ENCODE measurements around the gene DUSP3.

DNA sequence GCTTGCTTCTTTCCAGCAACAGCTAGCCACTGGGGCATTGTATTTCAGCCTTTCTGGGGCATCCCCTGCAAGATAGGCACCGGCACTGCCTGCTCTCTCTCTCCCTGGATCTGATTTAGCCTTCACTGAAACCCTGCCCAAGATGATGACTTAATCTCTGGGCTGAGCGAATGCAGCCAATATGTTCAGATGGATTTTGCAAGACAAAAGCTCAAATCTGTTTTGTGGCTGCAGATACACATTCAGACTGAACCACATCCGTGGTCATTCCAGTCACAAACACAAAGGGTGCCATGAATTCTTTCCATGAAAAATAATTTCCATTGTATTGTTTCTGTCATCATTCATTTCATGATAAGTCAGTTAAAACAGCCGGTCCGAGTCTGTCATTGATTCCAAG lies 44.4 kb downstream of the DUSP3 start:
- TF ChIP-seq POLR2A (IDR thresholded peaks at IDR 0.05), result no peak
- TF ChIP-seq, protein P1, sequence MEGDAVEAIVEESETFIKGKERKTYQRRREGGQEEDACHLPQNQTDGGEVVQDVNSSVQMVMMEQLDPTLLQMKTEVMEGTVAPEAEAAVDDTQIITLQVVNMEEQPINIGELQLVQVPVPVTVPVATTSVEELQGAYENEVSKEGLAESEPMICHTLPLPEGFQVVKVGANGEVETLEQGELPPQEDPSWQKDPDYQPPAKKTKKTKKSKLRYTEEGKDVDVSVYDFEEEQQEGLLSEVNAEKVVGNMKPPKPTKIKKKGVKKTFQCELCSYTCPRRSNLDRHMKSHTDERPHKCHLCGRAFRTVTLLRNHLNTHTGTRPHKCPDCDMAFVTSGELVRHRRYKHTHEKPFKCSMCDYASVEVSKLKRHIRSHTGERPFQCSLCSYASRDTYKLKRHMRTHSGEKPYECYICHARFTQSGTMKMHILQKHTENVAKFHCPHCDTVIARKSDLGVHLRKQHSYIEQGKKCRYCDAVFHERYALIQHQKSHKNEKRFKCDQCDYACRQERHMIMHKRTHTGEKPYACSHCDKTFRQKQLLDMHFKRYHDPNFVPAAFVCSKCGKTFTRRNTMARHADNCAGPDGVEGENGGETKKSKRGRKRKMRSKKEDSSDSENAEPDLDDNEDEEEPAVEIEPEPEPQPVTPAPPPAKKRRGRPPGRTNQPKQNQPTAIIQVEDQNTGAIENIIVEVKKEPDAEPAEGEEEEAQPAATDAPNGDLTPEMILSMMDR (IDR thresholded peaks at IDR 0.05), result no peak
